Stomach (tissue), 4 donors: ENCODE measurements around the gene HINT3.

Experiments
- POLR2A ChIP-seq, 4 donors: fragments of 450-650 bp; IDR thresholded peaks; one replicate each; pipeline ENCODE4 v1.6.1; 2016; ENCODE audit warnings: antibody characterized with exemption in 4 of 4, control low read depth in 2 of 4, mild to moderate bottlenecking in 1 of 4, moderate library complexity in 1 of 4
- TF ChIP-seq, protein P1 (sequence below), 7 experiments: fragments of 450-650 bp in 4 of 7; fragments of 200-600 bp in 3 of 7; sonication (generic) in 3 of 7; IDR thresholded peaks; one replicate each; pipeline ENCODE4 v1.5.1; 2016 to 2019; ENCODE audit warnings: antibody characterized with exemption in 7 of 7, control low read depth in 2 of 7, mild to moderate bottlenecking in 1 of 7

DNA sequence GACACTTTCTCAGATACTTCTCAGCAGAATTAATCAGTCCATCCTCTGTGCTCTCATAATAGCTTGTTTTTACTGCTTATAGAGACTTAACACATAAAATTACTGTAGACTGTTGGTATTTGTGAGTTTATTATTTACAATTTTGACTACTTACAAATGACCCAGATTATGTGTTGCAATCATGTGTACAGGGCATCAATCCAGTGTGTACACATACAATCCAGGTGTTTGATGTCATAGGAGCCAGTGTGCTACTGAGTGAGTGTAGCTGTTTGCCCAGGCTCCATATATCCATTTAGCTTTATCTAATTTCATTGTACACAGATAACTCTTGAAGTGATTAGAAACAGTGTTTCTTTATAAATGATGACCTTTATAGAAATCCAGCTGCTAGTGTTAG lies 61.1 kb downstream of the HINT3 start:
- TF ChIP-seq, protein P1, sequence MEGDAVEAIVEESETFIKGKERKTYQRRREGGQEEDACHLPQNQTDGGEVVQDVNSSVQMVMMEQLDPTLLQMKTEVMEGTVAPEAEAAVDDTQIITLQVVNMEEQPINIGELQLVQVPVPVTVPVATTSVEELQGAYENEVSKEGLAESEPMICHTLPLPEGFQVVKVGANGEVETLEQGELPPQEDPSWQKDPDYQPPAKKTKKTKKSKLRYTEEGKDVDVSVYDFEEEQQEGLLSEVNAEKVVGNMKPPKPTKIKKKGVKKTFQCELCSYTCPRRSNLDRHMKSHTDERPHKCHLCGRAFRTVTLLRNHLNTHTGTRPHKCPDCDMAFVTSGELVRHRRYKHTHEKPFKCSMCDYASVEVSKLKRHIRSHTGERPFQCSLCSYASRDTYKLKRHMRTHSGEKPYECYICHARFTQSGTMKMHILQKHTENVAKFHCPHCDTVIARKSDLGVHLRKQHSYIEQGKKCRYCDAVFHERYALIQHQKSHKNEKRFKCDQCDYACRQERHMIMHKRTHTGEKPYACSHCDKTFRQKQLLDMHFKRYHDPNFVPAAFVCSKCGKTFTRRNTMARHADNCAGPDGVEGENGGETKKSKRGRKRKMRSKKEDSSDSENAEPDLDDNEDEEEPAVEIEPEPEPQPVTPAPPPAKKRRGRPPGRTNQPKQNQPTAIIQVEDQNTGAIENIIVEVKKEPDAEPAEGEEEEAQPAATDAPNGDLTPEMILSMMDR (IDR thresholded peaks at IDR 0.05), result no peak
- TF ChIP-seq POLR2A (IDR thresholded peaks at IDR 0.05), result no peak
